DMS53 (cell line): ENCODE data around the gene ADM5.
A peak's percentile ranks its signal among the peaks of the same experiment; 100 is the strongest.

Source experiments
- DNase-seq: peaks from one replicate; lab custom pipeline; 2025; lab: John Stamatoyannopoulos, UW

ADM5 gene

DNA sequence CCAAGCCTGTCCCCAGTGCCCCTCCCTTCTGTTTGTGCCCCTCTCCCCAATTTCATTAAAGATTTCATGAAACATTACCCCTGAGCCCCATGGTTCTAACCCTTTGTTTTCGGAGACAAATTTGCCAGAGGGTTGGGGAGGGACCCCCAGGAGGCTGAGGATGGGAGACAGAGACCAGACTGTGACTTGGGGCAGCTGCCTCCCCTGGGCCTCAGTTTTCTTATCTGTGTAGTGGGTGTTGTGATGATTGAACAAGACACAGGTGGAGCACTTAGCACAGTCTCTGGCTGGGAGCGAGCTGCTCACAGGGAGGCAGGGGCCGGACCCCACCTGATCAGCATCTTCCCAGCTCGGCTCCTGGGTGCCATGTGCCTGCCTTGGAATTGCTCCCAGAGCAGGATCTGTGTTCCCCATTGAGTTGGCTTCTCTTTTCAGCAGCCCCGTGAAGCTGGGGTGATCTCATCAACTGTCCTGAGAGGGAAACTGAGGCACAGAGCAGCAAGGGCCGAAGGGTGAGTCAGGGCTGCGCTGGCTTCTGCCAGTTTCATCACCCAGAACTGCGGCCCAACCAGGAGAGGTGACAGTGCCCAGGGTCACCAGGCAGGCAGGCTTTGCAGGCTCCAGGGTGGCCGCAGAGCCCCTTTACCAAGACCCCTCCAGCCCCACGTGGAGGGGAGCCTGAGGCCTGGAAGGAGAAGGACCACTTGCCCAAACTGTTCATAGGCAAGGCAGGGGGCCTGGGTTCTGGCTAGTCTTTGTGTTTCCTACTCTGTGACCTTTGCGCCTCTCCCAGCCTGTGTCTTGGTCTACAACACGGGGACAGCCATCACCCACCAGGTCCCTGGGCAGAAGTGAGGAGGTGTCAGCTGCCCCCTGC lies 30.6 kb upstream of the ADM5 start:
- DNase-seq, result no peak

DNA sequence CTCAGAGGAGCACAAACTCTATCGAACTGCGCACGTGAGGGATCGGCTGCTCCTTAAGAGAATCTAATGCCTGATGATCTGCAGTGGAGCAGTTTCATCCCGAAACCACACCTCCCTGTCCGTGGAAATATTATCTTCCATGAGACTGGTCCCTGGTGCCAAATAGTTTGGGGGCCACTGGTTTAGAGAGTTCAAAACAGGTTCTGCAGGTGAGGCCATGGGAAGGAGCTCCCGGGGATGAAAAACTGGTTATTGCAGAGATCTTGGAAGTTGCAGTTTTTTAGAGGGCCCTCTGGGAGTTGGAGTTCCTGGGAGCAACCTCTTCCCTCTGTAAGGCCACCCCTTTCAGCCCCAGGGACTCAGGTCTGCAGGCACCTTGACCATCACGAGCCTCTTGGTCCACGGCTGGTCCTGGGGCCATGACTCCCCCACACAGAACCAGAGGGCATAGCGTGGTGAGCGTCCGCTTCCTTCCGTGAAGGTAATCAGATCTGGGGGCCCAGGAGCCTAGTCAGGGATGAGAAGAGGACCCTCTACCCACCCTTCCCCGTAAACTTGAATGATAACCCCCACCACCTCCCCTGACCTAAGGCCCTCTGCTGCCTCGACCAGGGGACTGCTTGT lies 28.9 kb upstream of the ADM5 start:
- no peak for DNase-seq

DNA sequence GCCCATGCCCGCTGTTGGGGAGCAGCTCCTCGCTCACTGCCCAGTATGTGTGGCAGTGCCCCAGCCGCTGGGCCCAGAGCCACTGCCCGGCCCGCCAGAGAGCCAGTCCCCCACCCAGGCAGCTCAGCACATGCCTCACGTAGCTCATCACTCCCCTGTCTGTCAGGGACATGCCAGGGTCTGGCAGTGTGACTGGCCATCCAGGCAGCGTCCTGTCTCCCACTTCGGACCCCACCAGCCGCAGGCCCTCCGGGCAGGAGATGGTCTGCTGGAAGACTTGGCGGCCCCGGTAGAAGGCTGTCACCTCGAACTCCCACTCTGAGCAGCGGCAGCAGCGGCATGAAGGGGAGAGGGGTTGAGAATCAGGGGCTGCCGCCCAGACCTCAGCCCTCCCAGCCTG lies 27.4 kb upstream of the ADM5 start:
- no peak for DNase-seq

DNA sequence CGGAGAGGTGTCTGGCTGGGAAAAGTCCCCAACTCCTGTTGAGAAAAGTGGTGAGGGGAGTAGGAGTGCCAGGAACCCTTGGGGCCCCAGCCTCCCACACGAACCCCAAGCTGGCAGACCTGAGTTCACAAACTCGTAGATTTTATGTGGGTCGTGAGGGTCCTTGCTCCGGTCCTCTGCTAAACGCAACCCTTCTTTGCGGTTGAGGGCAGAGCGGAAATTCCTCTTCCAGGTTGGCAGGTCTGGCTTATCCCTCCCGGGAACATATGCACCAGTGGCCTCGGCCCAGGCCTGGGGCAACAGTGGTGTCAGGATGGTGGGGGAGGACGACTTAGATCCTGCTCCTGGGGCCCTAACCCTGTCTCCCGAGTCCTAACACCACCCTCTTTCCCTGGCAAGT lies 26.2 kb upstream of the ADM5 start:
- DNase-seq, result no peak

DNA sequence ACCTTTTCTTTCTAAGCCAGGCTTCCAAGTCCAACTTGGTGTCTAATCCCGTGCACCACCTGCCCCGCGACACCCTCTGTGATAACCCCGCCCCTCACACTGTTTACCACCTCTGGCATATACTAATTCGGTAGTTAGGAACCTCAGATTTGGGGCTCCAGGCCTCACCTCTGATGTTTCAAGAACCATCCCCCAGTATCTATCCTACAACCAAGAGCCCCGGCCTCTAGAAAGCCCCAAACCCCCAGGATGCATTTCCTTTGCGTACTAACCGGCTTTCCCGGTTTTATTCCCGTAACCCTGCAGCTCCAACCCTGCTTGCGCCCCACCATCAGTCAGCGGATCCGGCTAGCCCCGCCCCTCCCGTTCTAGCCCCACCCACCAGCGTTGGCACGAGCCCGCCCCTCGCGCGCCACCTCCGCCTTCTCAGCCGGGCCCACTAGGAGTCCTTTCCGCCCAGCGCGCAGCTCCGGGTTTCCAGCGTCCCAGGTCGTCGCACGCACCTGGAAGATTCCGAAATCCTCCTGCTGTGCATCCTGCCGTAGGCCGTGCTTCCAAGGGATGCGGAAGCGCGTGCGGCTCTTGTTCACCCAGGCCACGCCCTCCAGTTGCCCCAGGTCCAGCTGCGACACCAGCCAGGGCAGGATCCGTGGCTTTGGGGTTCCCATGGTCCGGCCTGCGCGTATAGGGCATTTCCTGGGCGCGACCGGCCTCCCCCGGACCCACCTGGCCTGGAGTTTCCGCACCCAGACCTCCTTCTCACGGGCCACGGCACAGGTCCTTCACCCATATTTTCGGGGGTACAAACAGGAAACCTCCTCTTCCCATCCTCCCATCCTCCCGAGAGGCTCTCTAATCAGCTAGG lies 25.0 kb upstream of the ADM5 start:
- peak; percentile 97 for DNase-seq

DNA sequence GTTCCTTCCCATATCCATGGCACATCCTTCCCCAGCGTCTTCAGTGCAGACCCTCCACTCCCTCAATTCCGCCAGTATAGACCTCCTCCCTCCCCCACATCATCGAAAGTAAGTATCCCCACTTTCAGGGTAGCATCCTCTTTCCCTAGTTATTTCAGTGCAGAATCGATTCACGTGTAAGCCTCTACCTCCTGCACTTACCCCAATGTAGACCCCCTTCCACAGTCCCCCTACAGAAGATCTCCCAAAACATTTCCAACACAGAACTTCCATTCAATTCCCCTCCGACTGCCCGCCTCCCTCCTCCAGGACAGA lies 24.4 kb upstream of the ADM5 start:
- no peak for DNase-seq

DNA sequence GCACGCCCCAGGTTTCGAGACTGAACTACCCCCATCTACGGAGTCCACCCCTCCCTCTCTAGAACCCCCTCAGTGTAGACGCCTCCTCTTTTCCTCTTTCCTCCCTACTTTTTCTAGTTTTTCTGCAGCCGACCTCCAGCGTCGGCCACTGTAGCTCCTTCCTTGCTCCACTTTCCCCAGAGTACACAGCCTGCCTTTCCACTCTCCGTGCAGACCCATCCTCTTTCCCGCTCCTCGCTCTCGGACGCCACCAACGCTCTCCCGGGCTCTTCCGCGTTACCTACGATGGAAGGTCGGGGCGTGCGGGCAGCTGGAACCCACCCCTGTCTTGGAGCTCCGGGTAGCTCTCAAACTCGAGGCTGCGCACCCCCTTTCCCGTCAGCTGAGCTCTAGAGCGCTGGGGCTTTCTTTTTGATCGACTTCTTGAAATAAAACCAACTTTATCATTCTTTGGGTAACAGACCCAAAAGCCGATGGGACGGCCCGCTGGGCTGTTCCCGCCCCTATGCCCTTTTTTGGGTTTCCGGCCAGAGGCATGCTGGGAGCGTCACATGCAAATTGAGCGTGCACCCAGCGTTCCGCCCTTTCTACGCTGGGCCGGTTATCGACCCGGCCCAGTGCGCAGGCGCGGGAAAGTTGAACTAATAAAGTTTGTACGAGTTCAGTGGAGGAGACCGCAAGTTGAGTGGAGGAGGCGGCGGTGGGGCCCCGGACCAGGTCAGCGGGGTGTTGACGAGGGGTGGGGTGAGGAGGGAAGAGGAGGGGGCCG lies 23.9 kb upstream of the ADM5 start, which contains the start of the genes BCL2L12 and IRF3:
BCL2L12 (plus strand) TSS at position 583 of the 769 bp plus-strand sequence. CDS start 760 bp downstream, outside the sequence.
IRF3 (minus strand) TSS at position 507 of the 769 bp plus-strand sequence. CDS start 1,019 bp downstream, outside the sequence.
- DNase-seq, result peak; percentile 94

DNA sequence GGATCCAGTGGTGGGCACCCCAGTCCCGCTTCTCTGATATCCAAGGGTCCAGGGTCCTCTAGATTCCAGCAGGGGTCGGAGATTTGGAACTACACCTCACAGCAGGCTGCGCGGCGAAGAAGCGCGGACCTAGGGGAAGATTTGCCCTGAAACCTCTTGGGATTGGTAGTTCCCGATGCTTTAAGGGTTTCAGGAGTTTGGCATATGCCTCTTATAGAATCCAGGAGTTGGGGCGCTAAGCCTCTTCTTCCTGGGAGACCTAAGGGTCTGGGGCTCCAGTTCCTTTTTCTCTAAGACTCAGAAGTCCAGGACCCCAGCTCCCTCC lies 23.3 kb upstream of the ADM5 start:
- DNase-seq, result peak; percentile 42

DNA sequence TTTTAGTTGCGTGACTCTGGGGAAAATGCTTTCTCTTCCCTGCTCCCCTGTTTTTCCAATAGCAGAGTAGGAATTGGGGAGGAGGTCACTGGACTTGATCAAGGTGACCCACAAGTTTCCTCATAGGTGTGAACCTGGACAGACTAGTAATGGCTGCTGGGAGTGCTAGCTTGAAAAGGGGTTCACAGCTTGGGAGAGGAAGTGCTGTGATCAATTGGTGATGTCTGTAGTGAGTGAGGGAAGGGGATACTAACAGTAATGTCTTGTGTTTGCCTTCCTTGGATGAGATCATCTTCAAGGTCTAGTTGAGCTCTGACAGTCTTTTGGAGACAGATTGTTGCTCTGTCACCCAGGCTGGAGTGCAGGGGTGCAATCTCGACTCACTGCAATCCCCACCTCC lies 21.9 kb upstream of the ADM5 start:
- no peak for DNase-seq

DNA sequence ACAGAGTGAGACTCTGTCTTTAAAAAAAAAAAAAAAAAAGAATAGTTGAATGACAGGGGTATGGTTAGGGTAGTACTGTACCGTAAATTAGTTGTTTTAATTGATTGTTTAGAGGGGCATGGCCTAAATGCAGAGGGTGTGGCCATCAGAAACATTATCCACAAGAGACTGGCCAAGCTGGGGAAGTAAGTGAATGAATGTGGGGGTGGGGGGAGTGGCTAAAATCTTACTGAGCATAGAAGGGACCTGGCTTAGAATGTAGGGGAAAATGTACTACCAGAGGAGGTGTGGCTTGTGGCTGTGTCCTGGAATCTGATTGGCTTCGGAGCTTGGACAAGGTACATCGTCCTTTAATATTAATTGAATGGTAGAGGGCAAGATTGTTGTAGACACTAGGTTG lies 19.9 kb upstream of the ADM5 start:
- no peak for DNase-seq

DNA sequence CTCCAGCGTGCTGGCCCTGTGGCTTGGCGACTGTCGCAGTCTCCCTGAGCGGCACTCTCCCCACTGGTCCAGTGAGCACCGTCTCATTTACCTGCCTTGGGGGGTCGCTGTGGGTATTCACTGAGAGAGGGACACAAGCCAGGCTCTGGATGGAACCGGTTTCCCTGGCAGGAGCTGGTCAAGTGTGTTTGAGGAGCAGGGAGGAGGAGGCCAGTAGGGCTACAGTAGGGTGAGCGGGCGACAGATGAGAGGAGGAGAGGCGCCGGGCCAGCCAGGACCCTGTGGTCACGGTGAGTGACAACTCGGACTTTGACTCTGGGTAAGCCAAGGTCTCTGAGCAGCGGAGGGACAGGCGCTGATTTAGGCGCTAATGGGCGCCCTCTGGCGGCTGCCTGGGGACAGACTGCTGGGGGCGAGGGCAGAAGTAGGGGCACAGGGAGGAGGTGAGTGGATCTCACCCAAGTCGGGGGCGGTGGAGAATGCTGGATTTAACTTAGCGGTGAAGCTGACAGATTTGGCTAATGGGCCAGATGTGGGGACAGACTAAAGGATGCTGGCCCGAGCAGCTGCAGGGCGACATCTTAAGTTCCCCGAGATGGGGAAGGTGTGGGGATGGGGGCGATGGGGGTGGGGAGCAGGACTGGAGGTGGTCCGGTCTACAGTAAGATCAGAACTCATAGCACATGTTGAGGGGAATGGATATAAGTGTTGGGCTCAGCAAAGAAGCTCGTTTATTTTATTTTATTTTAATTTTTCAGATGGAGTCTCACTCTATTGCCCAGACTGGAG lies 17.1 kb upstream of the ADM5 start:
- peak; percentile 89 for DNase-seq

DNA sequence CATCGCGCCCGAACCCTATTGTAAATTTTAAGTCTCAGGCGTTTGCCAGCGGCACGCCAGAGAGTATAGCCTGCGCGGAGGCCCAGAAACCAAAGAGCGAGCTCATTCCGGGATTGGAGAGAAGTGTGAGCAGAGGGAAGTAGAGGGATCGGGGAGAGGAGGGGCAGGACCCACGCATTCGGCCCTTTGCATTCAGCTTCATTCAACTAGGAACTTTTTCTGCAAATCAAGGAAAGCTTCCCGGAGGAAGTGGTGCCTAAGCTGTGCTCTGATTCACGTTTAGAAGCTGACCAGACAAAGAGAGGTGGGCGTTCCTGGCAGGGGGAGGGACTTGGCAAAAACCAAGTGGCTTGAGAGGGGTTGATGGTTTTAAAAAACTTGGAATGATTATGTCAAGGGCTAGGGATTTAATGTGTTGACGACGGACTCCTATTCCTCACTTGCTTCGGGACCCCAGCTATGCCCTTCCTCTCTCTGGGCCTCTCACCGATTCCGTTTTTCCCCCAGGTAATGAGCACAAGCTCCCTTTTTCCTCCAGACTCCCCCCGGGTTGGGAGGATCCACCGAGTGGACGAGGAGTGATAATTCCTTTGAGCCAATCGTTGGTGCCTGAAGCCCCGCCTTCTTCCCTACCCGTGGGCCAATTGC lies 13.1 kb upstream of the ADM5 start:
- peak; percentile 95 for DNase-seq

DNA sequence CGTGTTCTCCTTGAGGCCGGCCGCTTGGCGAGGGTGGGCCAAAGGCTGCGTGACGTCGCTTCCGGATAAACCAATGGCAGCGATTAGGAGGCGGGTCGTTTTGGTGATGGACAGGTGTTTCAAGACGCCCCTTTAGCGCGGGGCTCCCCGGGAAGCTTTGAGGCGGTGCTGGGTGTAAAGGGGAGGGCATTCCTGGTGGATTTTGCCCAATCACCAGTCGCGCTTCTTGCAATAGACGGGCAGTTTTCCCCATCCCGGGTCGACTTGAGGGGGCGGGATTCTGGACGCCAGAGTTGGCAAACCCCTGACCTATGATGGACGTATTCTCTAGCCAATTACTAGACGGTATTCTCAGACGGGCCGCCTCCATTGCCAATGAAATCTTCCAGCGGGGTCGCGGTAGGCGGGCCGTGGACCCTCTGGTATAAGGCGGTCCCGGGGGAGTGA lies 12.6 kb upstream of the ADM5 start:
- peak; percentile 99 for DNase-seq

DNA sequence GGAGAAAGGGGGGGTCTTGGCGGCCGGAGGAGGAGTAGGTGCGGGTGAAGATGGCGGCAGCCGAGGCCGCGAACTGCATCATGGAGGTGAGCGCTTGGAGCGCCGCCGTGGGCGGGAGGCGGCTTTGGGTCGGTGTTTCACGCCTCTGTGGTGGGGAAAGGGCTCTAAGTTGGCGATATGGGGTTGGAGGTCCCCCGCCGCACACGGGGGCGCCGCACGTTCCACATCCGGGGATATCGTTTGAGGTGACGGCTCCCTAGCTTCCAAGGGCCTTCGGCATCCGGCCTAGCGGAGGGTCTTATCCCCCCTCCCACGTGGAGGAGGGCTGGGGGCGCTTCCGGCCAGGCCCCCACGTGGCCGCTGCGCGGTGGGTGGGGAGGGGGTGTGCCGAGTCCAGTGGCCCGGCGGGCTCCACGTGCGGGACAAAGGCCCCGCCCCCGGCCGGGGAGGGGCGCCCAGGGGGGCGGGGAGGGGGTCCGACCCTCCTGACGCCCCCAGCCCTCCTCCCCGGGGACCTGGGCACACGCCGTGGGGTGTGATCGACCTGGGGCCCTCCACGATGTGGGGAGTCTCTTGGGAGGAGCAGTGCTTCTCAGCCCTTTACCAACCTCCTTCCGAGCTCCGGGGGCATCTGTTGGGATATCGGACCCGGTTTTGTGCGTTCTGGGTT lies 12.0 kb upstream of the ADM5 start, which contains the start of gene PRMT1:
PRMT1 (plus strand) TSS at position 41 of the 670 bp plus-strand sequence; CDS start at position 51, 10 bp downstream.
- peak; percentile 68 for DNase-seq

DNA sequence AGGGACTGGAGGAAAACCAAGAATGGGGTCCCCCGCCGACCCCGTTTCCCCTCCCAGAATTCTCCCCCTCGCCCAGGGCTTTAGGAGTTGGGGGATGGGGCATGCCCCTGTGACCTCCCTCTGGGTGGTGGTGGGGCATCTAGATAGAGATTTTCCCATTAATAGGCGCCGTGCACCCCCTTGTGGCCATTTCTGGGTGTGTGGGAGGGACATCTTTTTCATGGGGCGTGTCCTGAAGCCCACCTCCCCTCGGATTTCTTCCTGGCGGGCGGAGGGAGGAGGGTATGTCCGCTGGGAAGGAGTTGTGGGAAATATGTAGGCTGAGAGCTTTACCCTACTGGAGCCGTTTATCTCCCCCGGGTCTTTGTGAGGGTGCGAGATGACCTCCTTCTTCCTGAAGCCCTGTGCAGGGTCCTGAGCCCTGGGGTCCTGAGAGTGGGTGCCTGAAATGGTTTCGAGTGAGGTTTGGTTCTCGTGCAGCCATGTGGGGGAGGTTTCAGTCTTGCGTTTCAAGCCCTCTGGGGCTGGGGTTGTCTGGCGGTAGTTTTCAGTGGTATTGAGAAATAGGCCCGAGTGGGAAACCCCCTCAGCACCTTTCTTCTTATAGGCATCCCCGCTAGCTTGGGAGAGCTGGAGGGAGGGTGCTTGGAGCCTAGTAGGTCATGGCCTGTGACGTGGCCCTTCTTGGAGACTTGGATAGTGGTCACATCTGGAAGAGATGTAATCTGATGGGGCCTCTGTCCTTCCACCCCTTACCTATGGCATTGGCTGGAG lies 11.3 kb upstream of the ADM5 start:
- peak; percentile 73 for DNase-seq

DNA sequence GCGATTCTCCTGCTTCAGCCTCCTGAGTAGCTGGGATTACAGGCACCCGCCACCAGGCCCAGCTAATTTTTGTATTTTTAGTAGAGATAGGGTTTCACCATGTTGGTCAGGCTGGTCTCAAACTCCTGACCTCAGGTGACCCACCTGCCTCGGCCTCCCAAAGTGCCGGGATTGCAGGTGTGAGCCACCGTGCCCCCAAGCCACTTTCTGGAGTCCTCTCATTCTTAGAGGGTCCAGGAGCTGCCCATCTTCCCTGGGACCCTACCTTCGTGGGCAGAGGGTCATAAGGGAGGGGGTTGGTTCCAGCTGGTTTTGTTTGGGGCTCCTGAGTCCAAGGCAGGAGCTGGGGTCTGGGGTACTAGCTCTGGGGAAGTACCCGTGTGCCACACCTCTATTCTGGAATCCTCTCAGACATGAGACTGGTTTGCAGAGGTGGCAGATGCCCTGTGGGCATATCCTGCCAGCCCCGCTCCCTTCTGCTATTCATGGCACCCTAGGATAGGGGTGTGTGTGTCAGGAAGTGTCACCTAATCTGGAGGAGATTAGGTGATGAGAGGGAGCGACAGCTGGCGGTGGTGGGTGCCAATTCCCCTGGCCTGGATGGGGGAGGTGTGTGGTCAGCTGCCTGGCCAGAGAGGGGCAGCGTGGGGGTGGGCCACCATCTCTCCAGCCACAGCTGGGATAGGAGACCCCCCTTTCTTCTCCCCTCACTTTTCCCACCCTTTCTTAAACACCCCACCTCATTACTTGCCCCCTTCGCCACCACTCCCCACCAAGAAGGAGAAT lies 10.2 kb upstream of the ADM5 start:
- peak; percentile 52 for DNase-seq

DNA sequence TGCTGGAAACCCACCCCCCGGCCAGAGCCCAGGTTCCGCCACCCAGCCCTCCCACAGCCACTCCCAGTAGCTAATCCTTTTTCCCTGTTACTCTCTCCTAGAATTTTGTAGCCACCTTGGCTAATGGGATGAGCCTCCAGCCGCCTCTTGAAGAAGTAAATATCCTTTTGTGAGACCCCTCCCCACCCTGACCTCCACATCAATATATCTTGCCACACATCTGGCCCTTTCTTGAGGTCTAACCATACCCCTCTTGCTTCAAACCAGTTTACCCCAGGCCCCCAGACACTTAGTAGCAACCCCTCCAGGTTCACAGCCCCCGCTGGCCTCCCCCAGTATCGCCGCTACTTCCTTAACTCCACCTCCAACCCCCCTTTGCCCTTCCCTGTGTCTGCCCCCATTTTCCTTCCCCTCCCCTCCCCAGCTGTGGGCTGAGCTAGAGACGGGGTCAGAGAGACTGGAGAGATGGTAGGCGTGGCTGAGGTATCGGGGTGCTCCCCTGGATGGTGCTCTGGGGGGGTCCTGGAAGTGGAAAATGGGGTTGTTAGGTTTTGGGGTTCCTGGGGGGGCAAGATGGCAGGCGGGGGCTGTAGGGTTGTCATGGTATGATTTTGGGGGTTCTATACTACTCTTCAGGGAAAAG lies 9.5 kb upstream of the ADM5 start:
- DNase-seq, result no peak
